Thymus (tissue), 11 donors: ENCODE results near the gene RDX. TPM values are rescaled to one million over a fixed set of nuclear protein-coding genes. Genes with fewer than 3 reads are reported as not detected.
A peak's percentile ranks its signal among the peaks of the same experiment; 100 is the strongest.
"Not testable (repeated sequence)": the region's sequence is repeated elsewhere in the genome, so short reads cannot be mapped to it uniquely, and the experiment has no call there.

Experiments
- DNase-seq, 9 donors: peaks; one replicate each; pipeline ENCODE4 v3.0.0-alpha.2; 2013; ENCODE audit warnings: low spot score in 9 of 9, low read depth in 6 of 9, missing footprints in 1 of 9
- H3K27ac ChIP-seq, 2 donors: one replicate each; pipeline ENCODE4 v1.5.1; 2013; ENCODE audit warnings: control low read depth in 1 of 2, low read depth in 1 of 2, low read length in 1 of 2, mild to moderate bottlenecking in 1 of 2, moderate library complexity in 1 of 2
- H3K27me3 ChIP-seq, 2 donors: one replicate each; pipeline ENCODE4 v1.5.1; 2013; ENCODE audit warnings: low read length in 1 of 2; ENCODE audit not compliant: control insufficient read depth in 2 of 2, insufficient read depth in 1 of 2
- H3K36me3 ChIP-seq, 2 donors: one replicate each; pipeline ENCODE4 v1.5.1; 2013; ENCODE audit warnings: low read length in 1 of 2, mild to moderate bottlenecking in 1 of 2, moderate library complexity in 1 of 2; ENCODE audit not compliant: control insufficient read depth in 2 of 2, insufficient read depth in 2 of 2
- H3K4me1 ChIP-seq, 2 donors: one replicate each; pipeline ENCODE4 v1.5.1; 2013; ENCODE audit warnings: low read length in 2 of 2; ENCODE audit not compliant: control insufficient read depth in 2 of 2, insufficient read depth in 2 of 2
- H3K4me3 ChIP-seq, 2 donors: one replicate each; pipeline ENCODE4 v1.5.1; 2013; ENCODE audit warnings: low read length in 2 of 2, control low read depth in 1 of 2, mild to moderate bottlenecking in 1 of 2
- H3K9me3 ChIP-seq, 2 donors: one replicate each; pipeline ENCODE4 v1.5.1; 2013; ENCODE audit warnings: low read length in 1 of 2, mild to moderate bottlenecking in 1 of 2; ENCODE audit not compliant: control insufficient read depth in 2 of 2, insufficient read depth in 1 of 2
- WGBS: extraction: QIAGEN DNeasy Blood & Tissue Kit; methylation state at CpG from one replicate; pipeline ENCODE4 v1.1.7; 2013; 5-methylcytosine and 5-hydroxymethylcytosine counted together
- polyA plus RNA-seq: library from polyadenylated mRNA; stranded (reverse); fragments of 200-250 nt; gene quantifications from one replicate; pipeline ENCODE4 v1.2.3, GENCODE V29; 2013
- total RNA-seq: library from RNA; stranded (reverse); fragments of 120-200 nt; gene quantifications from one replicate; pipeline ENCODE4 v1.2.4, GENCODE V29; 2013
- donor health status: healthy.

The RDX gene
- total and polyA plus RNA-seq, 2 donors: 23.5 to 24.1 TPM

GRCh38 chr11:110242746-110243145 lies 53.7 kb downstream of the RDX start:
- no peaks in the 10 kb centered on the region for H3K27me3 ChIP-seq
- H3K4me1 ChIP-seq: no peaks in the 10 kb centered on the region
- H3K9me3 ChIP-seq: no peaks in the 10 kb centered on the region
- peaks cover under 1 to 3% of the 10 kb centered on the region in 2 donors for H3K36me3 ChIP-seq
- no peak overlapping the region for H3K4me3 ChIP-seq
- no peak for DNase-seq
- H3K27ac ChIP-seq: no peak overlapping the region

GRCh38 chr11:110242188-110242587 lies 54.2 kb downstream of the RDX start:
- no peak for DNase-seq
- Histone ChIP-seq H3K9me3 (no peaks in the 10 kb centered on the region), H3K27ac (no peak overlapping the region), H3K36me3 (peaks cover 2 to 3% of the 10 kb centered on the region in 2 donors), H3K27me3 (no peaks in the 10 kb centered on the region), H3K4me3 (no peak overlapping the region), H3K4me1 (no peaks in the 10 kb centered on the region)
- 97% methylated on average over 7 of the region's 7 CpGs for WGBS

GRCh38 chr11:110235966-110236365 lies 60.4 kb downstream of the RDX start:
- Histone ChIP-seq H3K4me1 (no peaks in the 10 kb centered on the region), H3K27ac (no peak overlapping the region), H3K9me3 (no peaks in the 10 kb centered on the region), H3K36me3 (peaks cover 3 to 31% of the 10 kb centered on the region in 2 donors), H3K4me3 (no peak overlapping the region), H3K27me3 (no peaks in the 10 kb centered on the region)
- 95% methylated on average over 1 of the region's 1 CpG for WGBS
- DNase-seq: no peak

- DNase-seq: no peak
- WGBS: over 99% methylated on average over 3 of the region's 3 CpGs
- Histone ChIP-seq H3K27ac (no peak overlapping the region), H3K4me1 (no peaks in the 10 kb centered on the region), H3K36me3 (peaks cover 3 to 27% of the 10 kb centered on the region in 2 donors), H3K27me3 (no peaks in the 10 kb centered on the region), H3K9me3 (no peaks in the 10 kb centered on the region), H3K4me3 (no peak overlapping the region)
Observed at GRCh38 chr11:110230377-110230776, 66.0 kb downstream of the RDX start.

GRCh38 chr11:110219006-110219785 lies 77.2 kb downstream of the RDX start:
- no peak for DNase-seq
- Histone ChIP-seq H3K4me1 (no peaks in the 10 kb centered on the region), H3K9me3 (no peaks in the 10 kb centered on the region), H3K27me3 (no peaks in the 10 kb centered on the region), H3K36me3 (no peaks in the 10 kb centered on the region), H3K4me3 (no peak overlapping the region), H3K27ac (no peak overlapping the region)
- 98% methylated on average over 4 of the region's 4 CpGs for WGBS

- H3K27me3 ChIP-seq: no peaks in the 10 kb centered on the region
- H3K4me3 ChIP-seq: no peak overlapping the region
- no peak for DNase-seq
- H3K27ac ChIP-seq: no peak overlapping the region
- 88% methylated on average over 3 of the region's 3 CpGs for WGBS
- no peaks in the 10 kb centered on the region for H3K4me1 ChIP-seq
- H3K9me3 ChIP-seq: no peaks in the 10 kb centered on the region
- no peaks in the 10 kb centered on the region for H3K36me3 ChIP-seq
Observed at GRCh38 chr11:110217936-110218335, 78.5 kb downstream of the RDX start.

- WGBS: 96% methylated on average over 12 of the region's 12 CpGs
- Histone ChIP-seq H3K9me3 (no peaks in the 10 kb centered on the region), H3K36me3 (no peaks in the 10 kb centered on the region), H3K4me1 (no peaks in the 10 kb centered on the region), H3K27ac (no peak overlapping the region), H3K4me3 (no peak overlapping the region), H3K27me3 (no peaks in the 10 kb centered on the region)
- DNase-seq: no peak
Observed at GRCh38 chr11:110217223-110217877, 79.1 kb downstream of the RDX start.

- not testable (repeated sequence) for H3K36me3 ChIP-seq, H3K4me1 ChIP-seq, H3K27me3 ChIP-seq, H3K9me3 ChIP-seq, H3K27ac ChIP-seq, DNase-seq, H3K4me3 ChIP-seq
- WGBS: 36% methylated on average over 8 of the region's 14 CpGs
Observed at GRCh38 chr11:110209313-110209694, 87.1 kb downstream of the RDX start.

GRCh38 chr11:110208678-110209312 lies 87.6 kb downstream of the RDX start:
- not testable (repeated sequence) for H3K4me3 ChIP-seq
- 73% methylated on average over 24 of the region's 29 CpGs for WGBS
- DNase-seq: peak in 1 of 9 donors; percentile 15

More at GRCh38 chr11:110208678-110209312, 87.6 kb downstream of the RDX start:
- not testable (repeated sequence) for H3K36me3 ChIP-seq, H3K9me3 ChIP-seq, H3K4me1 ChIP-seq, H3K27ac ChIP-seq, H3K27me3 ChIP-seq
